ENCODE results near the gene LRRFIP2.

DNA sequence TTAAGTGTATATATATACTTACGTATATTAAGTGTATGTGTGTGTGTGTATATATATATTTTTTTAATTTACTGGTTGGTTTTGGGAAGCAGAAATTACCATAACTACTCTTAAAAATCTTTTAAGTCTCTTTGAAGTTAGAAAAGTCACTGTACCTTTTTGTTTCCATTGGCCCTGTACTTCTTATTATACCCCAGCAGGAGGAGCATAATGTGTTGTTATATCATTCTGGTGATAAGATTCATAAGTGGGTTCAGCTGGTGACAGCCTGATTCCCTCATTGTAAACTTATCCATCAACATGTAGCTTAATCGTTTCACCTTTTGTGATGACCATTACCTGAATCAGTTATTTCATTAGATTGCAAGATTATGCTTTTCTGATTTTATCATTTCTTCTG lies 150.3 kb downstream of the LRRFIP2 start:
- TF ChIP-seq, protein P1, sequence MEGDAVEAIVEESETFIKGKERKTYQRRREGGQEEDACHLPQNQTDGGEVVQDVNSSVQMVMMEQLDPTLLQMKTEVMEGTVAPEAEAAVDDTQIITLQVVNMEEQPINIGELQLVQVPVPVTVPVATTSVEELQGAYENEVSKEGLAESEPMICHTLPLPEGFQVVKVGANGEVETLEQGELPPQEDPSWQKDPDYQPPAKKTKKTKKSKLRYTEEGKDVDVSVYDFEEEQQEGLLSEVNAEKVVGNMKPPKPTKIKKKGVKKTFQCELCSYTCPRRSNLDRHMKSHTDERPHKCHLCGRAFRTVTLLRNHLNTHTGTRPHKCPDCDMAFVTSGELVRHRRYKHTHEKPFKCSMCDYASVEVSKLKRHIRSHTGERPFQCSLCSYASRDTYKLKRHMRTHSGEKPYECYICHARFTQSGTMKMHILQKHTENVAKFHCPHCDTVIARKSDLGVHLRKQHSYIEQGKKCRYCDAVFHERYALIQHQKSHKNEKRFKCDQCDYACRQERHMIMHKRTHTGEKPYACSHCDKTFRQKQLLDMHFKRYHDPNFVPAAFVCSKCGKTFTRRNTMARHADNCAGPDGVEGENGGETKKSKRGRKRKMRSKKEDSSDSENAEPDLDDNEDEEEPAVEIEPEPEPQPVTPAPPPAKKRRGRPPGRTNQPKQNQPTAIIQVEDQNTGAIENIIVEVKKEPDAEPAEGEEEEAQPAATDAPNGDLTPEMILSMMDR (conservative IDR thresholded peaks at IDR 0.05; ENCODE audit: low read length): peak; percentile 64
- TF ChIP-seq EZH2phosphoT487 (IDR thresholded peaks at IDR 0.05; ENCODE audit: borderline replicate concordance): no peak

All from Loucy (cell line).